Vagina (tissue), 2 donors: ENCODE results near the gene COX7B2. TPM values are rescaled to one million over a fixed set of nuclear protein-coding genes. Genes with fewer than 3 reads are reported as not detected.

ENCODE experiments used
- DNase-seq, 2 donors: peaks; one replicate each; pipeline ENCODE4 v3.0.0-alpha.2; 2017; ENCODE audit errors: extremely low spot score in 2 of 2
- H3K27ac ChIP-seq: fragments of 200-600 bp; sonication (generic); one replicate; pipeline ENCODE4 v1.5.1; 2019
- H3K27me3 ChIP-seq: fragments of 200-600 bp; sonication (generic); one replicate; pipeline ENCODE4 v1.5.1; 2019
- H3K36me3 ChIP-seq, 2 donors: fragments of 200-600 bp; sonication (generic); one replicate each; pipeline ENCODE4 v1.5.1; 2017 to 2019
- H3K4me1 ChIP-seq: fragments of 200-600 bp; sonication (generic); one replicate; pipeline ENCODE4 v1.5.1; 2019
- H3K4me3 ChIP-seq, 2 donors: fragments of 200-600 bp; sonication (generic); 1 replicate in 1 of 2; 2 replicates in 1 of 2; pipeline ENCODE4 v1.5.1; 2016 to 2019
- H3K9me3 ChIP-seq: fragments of 200-600 bp; sonication (generic); one replicate; pipeline ENCODE4 v1.5.1; 2019
- POLR2A ChIP-seq, 2 donors: fragments of 450-650 bp; IDR thresholded peaks; one replicate each; pipeline ENCODE4 v1.6.1; 2017; ENCODE audit warnings: antibody characterized with exemption in 2 of 2, mild to moderate bottlenecking in 2 of 2, moderate library complexity in 2 of 2
- POLR2AphosphoS5 ChIP-seq, 2 donors: sonication (generic); formaldehyde crosslinking; IDR thresholded peaks; one replicate each; pipeline ENCODE4 v1.9.0; 2017; ENCODE audit warnings: antibody characterized with exemption in 2 of 2, mild to moderate bottlenecking in 2 of 2, low read depth in 1 of 2; ENCODE audit not compliant: insufficient read depth in 1 of 2
- intact Hi-C: fragments of 100-400 bp; cut with DNase I; formaldehyde crosslinking; loops from one replicate; pipeline ENCODE4 v1.15.1; 2023
- total RNA-seq: library from RNA; depleted of rRNA; stranded (reverse); fragments of >200 nt; gene quantifications from one replicate; pipeline ENCODE4 v1.2.3, GENCODE V29; 2016
- TF ChIP-seq, protein P1 (sequence below), 3 experiments: fragments of 450-650 bp in 2 of 3; fragments of 200-600 bp in 1 of 3; sonication (generic) in 1 of 3; IDR thresholded peaks; one replicate each; pipeline ENCODE4 v1.5.1; 2017 to 2019; ENCODE audit warnings: antibody characterized with exemption in 3 of 3, mild to moderate bottlenecking in 2 of 3, moderate library complexity in 2 of 3

Gene COX7B2
- total RNA-seq, 1 donor from 2014 or later, result not detected

DNA sequence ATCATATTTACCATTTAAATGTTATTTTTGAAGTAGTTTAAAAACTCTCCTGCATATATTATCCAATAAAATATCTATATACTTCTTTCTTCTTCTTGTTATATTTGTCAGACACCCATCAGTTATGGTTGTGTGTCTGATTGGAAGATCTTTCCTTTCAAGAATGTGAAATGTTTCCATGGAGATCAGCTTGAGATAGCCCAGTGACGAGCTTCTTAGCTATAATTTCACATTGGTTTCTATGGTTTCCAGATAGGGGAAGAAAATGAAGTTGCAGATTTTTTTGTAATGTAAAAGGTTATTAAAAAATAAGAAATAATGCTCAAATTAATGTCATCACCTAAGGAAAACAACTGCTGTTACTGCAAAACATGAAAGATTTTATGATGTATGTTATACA is 189.0 kb downstream of the COX7B2 start:
- no peak overlapping the region for H3K4me3 ChIP-seq
- H3K27ac ChIP-seq, result no peak overlapping the region
- H3K27me3 ChIP-seq, result no peaks in the 10 kb centered on the region
- DNase-seq, result no peak
- no peaks in the 10 kb centered on the region for H3K9me3 ChIP-seq
- intact Hi-C loops, result no loop called here
- TF ChIP-seq POLR2A (IDR thresholded peaks at IDR 0.05) (no peak), POLR2AphosphoS5 (IDR thresholded peaks at IDR 0.05; ENCODE audit: insufficient read depth in 1 of 2, low read depth in 1 of 2) (no peak)
- TF ChIP-seq, protein P1, sequence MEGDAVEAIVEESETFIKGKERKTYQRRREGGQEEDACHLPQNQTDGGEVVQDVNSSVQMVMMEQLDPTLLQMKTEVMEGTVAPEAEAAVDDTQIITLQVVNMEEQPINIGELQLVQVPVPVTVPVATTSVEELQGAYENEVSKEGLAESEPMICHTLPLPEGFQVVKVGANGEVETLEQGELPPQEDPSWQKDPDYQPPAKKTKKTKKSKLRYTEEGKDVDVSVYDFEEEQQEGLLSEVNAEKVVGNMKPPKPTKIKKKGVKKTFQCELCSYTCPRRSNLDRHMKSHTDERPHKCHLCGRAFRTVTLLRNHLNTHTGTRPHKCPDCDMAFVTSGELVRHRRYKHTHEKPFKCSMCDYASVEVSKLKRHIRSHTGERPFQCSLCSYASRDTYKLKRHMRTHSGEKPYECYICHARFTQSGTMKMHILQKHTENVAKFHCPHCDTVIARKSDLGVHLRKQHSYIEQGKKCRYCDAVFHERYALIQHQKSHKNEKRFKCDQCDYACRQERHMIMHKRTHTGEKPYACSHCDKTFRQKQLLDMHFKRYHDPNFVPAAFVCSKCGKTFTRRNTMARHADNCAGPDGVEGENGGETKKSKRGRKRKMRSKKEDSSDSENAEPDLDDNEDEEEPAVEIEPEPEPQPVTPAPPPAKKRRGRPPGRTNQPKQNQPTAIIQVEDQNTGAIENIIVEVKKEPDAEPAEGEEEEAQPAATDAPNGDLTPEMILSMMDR (IDR thresholded peaks at IDR 0.05), result no peak
- no peaks in the 10 kb centered on the region for H3K4me1 ChIP-seq
- no peaks in the 10 kb centered on the region for H3K36me3 ChIP-seq

DNA sequence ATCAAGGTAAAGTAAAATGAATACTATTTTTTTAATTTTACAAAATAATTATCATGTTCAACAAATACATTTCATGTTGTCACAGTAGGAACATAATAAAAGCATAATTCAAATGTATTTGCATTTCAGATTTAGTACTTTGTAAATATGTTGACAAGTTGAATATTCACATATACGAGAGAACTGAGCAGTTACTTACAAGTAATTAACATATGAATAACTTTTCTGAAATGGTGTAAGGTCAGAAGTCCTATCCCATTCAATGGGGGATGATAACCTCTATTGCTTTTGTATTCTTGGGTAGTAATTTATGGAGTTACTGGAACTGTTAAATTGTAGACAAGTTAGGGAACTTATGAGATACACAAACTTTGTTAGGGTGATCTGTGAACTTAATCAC is 191.1 kb downstream of the COX7B2 start:
- H3K4me1 ChIP-seq, result no peaks in the 10 kb centered on the region
- no peak for DNase-seq
- H3K27me3 ChIP-seq, result no peaks in the 10 kb centered on the region
- no peaks in the 10 kb centered on the region for H3K36me3 ChIP-seq
- intact Hi-C loops, result no loop called here
- no peak overlapping the region for H3K27ac ChIP-seq
- H3K4me3 ChIP-seq, result no peak overlapping the region
- TF ChIP-seq POLR2A (IDR thresholded peaks at IDR 0.05), result no peak
- TF ChIP-seq, protein P1 (IDR thresholded peaks at IDR 0.05), result no peak
- no peak for TF ChIP-seq POLR2AphosphoS5 (IDR thresholded peaks at IDR 0.05; ENCODE audit: insufficient read depth in 1 of 2, low read depth in 1 of 2)
- H3K9me3 ChIP-seq, result no peaks in the 10 kb centered on the region

DNA sequence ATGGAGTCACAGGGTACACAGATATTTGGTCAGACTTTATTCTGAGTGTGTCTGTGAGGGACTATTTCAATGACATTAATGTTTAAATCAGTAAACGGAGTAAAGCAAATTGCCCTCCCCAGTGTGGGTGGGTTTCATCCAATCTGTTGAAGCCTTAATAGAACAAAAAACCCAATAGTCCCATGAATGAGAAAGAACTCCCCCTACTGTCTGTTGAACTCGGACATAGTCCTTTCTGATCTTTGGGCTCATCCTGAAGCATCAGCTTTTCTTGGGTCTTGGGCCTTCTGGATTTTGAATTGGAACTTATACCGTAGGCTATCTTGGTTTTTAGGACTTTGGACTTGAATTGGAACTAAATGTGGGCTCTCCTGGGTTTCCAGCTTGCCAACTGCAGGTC is 193.6 kb downstream of the COX7B2 start:
- Histone ChIP-seq H3K4me1 (no peaks in the 10 kb centered on the region), H3K9me3 (no peaks in the 10 kb centered on the region), H3K4me3 (no peak overlapping the region), H3K27me3 (no peaks in the 10 kb centered on the region), H3K27ac (no peak overlapping the region), H3K36me3 (no peaks in the 10 kb centered on the region)
- DNase-seq, result no peak
- intact Hi-C loops, result no loop called here
- TF ChIP-seq POLR2AphosphoS5 (IDR thresholded peaks at IDR 0.05; ENCODE audit: insufficient read depth in 1 of 2, low read depth in 1 of 2), result no peak
- TF ChIP-seq, protein P1 (IDR thresholded peaks at IDR 0.05), result no peak
- TF ChIP-seq POLR2A (IDR thresholded peaks at IDR 0.05), result no peak

DNA sequence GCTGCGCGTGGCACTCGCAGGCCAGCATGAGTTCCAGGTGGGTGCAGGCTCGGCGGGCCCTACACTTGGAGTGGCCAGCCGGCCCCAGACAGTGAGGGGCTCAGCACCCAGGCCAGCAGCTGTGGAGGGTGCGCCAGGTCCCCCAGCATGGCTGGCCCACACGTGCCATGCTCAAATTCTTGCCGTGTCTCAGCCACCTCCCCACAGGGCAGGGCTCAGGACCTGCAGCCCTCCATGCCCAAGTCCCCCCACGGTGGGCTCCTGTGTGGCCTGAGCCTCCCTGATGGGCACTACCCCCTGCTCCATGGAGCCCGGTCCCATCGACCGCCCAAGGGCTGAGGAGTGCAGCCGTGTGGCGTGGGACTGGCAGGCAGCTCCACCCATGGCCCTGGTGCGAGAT is 210.2 kb downstream of the COX7B2 start:
- Histone ChIP-seq H3K27me3 (no peaks in the 10 kb centered on the region), H3K4me3 (no peak overlapping the region), H3K9me3 (no peaks in the 10 kb centered on the region), H3K36me3 (no peaks in the 10 kb centered on the region), H3K4me1 (no peaks in the 10 kb centered on the region), H3K27ac (no peak overlapping the region)
- intact Hi-C loops, result no loop called here
- no peak for DNase-seq
- TF ChIP-seq, protein P1 (IDR thresholded peaks at IDR 0.05), result no peak
- TF ChIP-seq POLR2A (IDR thresholded peaks at IDR 0.05) (no peak), POLR2AphosphoS5 (IDR thresholded peaks at IDR 0.05; ENCODE audit: insufficient read depth in 1 of 2, low read depth in 1 of 2) (no peak)

Other genes starting within 250 kb of the COX7B2 start
- gene GABRA4, start 84.3 kb upstream of the COX7B2 start, total RNA-seq, result 0.25 TPM
- not detected for gene GABRB1, start 122.3 kb upstream of the COX7B2 start, total RNA-seq